Tibial nerve (tissue), 3 donors: ENCODE results near the gene CCBE1.

ENCODE experiments used
- EP300 ChIP-seq, 2 donors: sonication (generic); formaldehyde crosslinking; IDR thresholded peaks; one replicate each; pipeline ENCODE4 v1.6.1; 2017; ENCODE audit warnings: antibody characterized with exemption in 2 of 2, mild to moderate bottlenecking in 1 of 2
- POLR2A ChIP-seq, 2 donors: fragments of 450-650 bp; IDR thresholded peaks; one replicate each; pipeline ENCODE4 v1.6.1; 2017; ENCODE audit warnings: antibody characterized with exemption in 2 of 2, mild to moderate bottlenecking in 2 of 2, moderate library complexity in 2 of 2

GRCh38 chr18:59675346-59675745, 21.9 kb downstream of the CCBE1 start:
- TF ChIP-seq POLR2A (IDR thresholded peaks at IDR 0.05) (no peak), EP300 (IDR thresholded peaks at IDR 0.05) (no peak)
